Prostate gland (tissue), 2 donors: Measurements from ENCODE around the gene FRMD5. TPM values are rescaled to one million over a fixed set of nuclear protein-coding genes. Genes with fewer than 3 reads are reported as not detected.

Experiments used
- DNase-seq: peaks from one replicate; pipeline ENCODE4 v3.0.0-alpha.2; 2019; ENCODE audit warnings: low spot score
- H3K27ac ChIP-seq, 2 donors: fragments of 200-600 bp; sonication (generic); 2 replicates each; pipeline ENCODE4 v1.5.1; 2017 to 2019
- H3K27me3 ChIP-seq: fragments of 200-600 bp; sonication (generic); replicated peaks from 2 replicates; pipeline ENCODE4 v1.5.1; 2019; ENCODE audit not compliant: insufficient read depth
- H3K36me3 ChIP-seq, 2 donors: fragments of 200-600 bp; sonication (generic); 1 replicate in 1 of 2; 2 replicates in 1 of 2; pipeline versions ENCODE4 v1.5.1 to v1.8.1; 2017 to 2019
- H3K4me1 ChIP-seq: fragments of 200-600 bp; sonication (generic); replicated peaks from 2 replicates; pipeline ENCODE4 v1.5.1; 2019
- H3K4me3 ChIP-seq, 2 donors: fragments of 200-600 bp; sonication (generic); 2 replicates each; pipeline ENCODE4 v1.5.1; 2017 to 2019
- H3K9me3 ChIP-seq: fragments of 200-600 bp; sonication (generic); 2 replicates; pipeline ENCODE4 v1.5.1; 2017
- CTCF ChIP-seq, 4 experiments: fragments of 200-600 bp in 2 of 4; fragments of 450-650 bp in 2 of 4; sonication (generic) in 2 of 4; IDR thresholded peaks; 1 replicate in 3 of 4; 2 replicates in 1 of 4; pipeline ENCODE4 v1.5.1; 2016 to 2019; ENCODE audit warnings: antibody characterized with exemption in 4 of 4, mild to moderate bottlenecking in 2 of 4, moderate library complexity in 2 of 4
- POLR2A ChIP-seq: fragments of 450-650 bp; IDR thresholded peaks from one replicate; pipeline ENCODE4 v1.6.1; 2016; ENCODE audit warnings: antibody characterized with exemption, mild to moderate bottlenecking
- POLR2AphosphoS5 ChIP-seq: sonication (generic); formaldehyde crosslinking; IDR thresholded peaks from one replicate; pipeline ENCODE4 v1.6.1; 2017; ENCODE audit warnings: antibody characterized with exemption
- WGBS: methylation state at CpG from one replicate; pipeline ENCODE4 v1.1.5; 2018; 5-methylcytosine and 5-hydroxymethylcytosine counted together
- intact Hi-C: fragments of 100-400 bp; cut with DNase I; formaldehyde crosslinking; loops from one replicate; pipeline ENCODE4 v1.14.2; 2022
- total RNA-seq, 2 donors: library from RNA; depleted of rRNA; stranded (reverse); fragments of >200 nt; gene quantifications; one replicate each; pipeline ENCODE4 v1.1.0, GENCODE V29; 2016

FRMD5 gene
- total RNA-seq, 2 donors from 2014 or later: 0.36 to 8.1 TPM

GRCh38 chr15:43898891-43899290 lies 296.2 kb downstream of the FRMD5 start:
- WGBS: 82% methylated on average over 2 of the region's 2 CpGs
- no peaks in the 10 kb centered on the region for H3K4me1 ChIP-seq
- no peaks in the 10 kb centered on the region for H3K9me3 ChIP-seq
- H3K27ac ChIP-seq: no peak overlapping the region
- no peaks in the 10 kb centered on the region for H3K36me3 ChIP-seq
- no peak overlapping the region for H3K4me3 ChIP-seq
- no peak for TF ChIP-seq POLR2AphosphoS5
- no peak for TF ChIP-seq POLR2A
- TF ChIP-seq CTCF (IDR thresholded peaks at IDR 0.05): no peak
- H3K27me3 ChIP-seq: no peaks in the 10 kb centered on the region
- DNase-seq: no peak
- intact Hi-C loops: no loop called here

- no peaks in the 10 kb centered on the region for H3K36me3 ChIP-seq
- no peak for TF ChIP-seq POLR2A
- TF ChIP-seq CTCF (IDR thresholded peaks at IDR 0.05): no peak
- TF ChIP-seq POLR2AphosphoS5: no peak
- DNase-seq: no peak
- no peak overlapping the region for H3K27ac ChIP-seq
- H3K27me3 ChIP-seq: no peaks in the 10 kb centered on the region
- H3K9me3 ChIP-seq: no peaks in the 10 kb centered on the region
- no peak overlapping the region for H3K4me3 ChIP-seq
- intact Hi-C loops: no loop called here
- 94% methylated on average over 1 of the region's 1 CpG for WGBS
- no peaks in the 10 kb centered on the region for H3K4me1 ChIP-seq
Measured at GRCh38 chr15:43896543-43896942, 298.5 kb downstream of the FRMD5 start.

GRCh38 chr15:43895586-43895985 lies 299.5 kb downstream of the FRMD5 start:
- H3K27ac ChIP-seq: no peak overlapping the region
- intact Hi-C loops: no loop called here
- TF ChIP-seq CTCF (IDR thresholded peaks at IDR 0.05): no peak
- TF ChIP-seq POLR2A: no peak
- TF ChIP-seq POLR2AphosphoS5: no peak
- 46% methylated on average over 5 of the region's 5 CpGs for WGBS
- no peak for DNase-seq
- no peaks in the 10 kb centered on the region for H3K36me3 ChIP-seq
- no peaks in the 10 kb centered on the region for H3K9me3 ChIP-seq
- no peaks in the 10 kb centered on the region for H3K4me1 ChIP-seq
- no peaks in the 10 kb centered on the region for H3K27me3 ChIP-seq
- H3K4me3 ChIP-seq: no peak overlapping the region

GRCh38 chr15:43893956-43894355 lies 301.1 kb downstream of the FRMD5 start:
- Histone ChIP-seq H3K9me3 (no peaks in the 10 kb centered on the region), H3K36me3 (no peaks in the 10 kb centered on the region), H3K27ac (no peak overlapping the region), H3K27me3 (no peaks in the 10 kb centered on the region), H3K4me3 (no peak overlapping the region), H3K4me1 (no peaks in the 10 kb centered on the region)
- no peak for TF ChIP-seq CTCF (IDR thresholded peaks at IDR 0.05)
- TF ChIP-seq POLR2A: no peak
- no peak for TF ChIP-seq POLR2AphosphoS5
- no peak for DNase-seq
- 75% methylated on average over 1 of the region's 1 CpG for WGBS
- intact Hi-C loops: no loop called here

GRCh38 chr15:43889042-43889441 lies 306.0 kb downstream of the FRMD5 start:
- Histone ChIP-seq H3K27me3 (no peaks in the 10 kb centered on the region), H3K27ac (no peak overlapping the region), H3K36me3 (no peaks in the 10 kb centered on the region), H3K4me1 (no peaks in the 10 kb centered on the region), H3K4me3 (no peak overlapping the region), H3K9me3 (no peaks in the 10 kb centered on the region)
- no peak for DNase-seq
- TF ChIP-seq POLR2A (no peak), POLR2AphosphoS5 (no peak), CTCF (IDR thresholded peaks at IDR 0.05) (no peak)
- WGBS: 86% methylated on average over 3 of the region's 3 CpGs
- intact Hi-C loops: no loop called here
